K562 (cell line): ENCODE measurements around the gene PTPRG. TPM values are rescaled to one million over a fixed set of nuclear protein-coding genes. Genes with fewer than 3 reads are reported as not detected.

Experiments
- ATAC-seq: fragments of 200-7000 bp; cut with Tn5 transposase; 3 replicates; pipeline ENCODE4 v1.9.1; 2020; ENCODE audit warnings: moderate library complexity
- BruUV-seq: library from RNA; stranded (reverse); fragments of 400-500 nt; replicated peaks from 2 replicates; lab custom pipeline; 2021; lab: Mats Ljungman, UMichigan
- CTCF ChIA-PET: fragments of 300-600 bp; formaldehyde crosslinking; extraction: SDS; loops from one replicate; lab custom pipeline; 2021; ENCODE audit warnings: low intra/inter-chr PET ratio; lab: Yijun Ruan, JAX
- POLR2A ChIA-PET: fragments of 300-600, 350-650 bp; sonication (Branson Sonifier 250); formaldehyde crosslinking; extraction: SDS; loops from one replicate; lab custom pipeline; 2021; ENCODE audit warnings: antibody characterized with exemption, inconsistent platforms; lab: Yijun Ruan, JAX
- DNase-seq, 4 experiments: peaks; one replicate each; pipeline versions ENCODE4 v3.0.0 to v3.0.0-alpha.2; 2011 to 2018; ENCODE audit warnings: low spot score in 3 of 4, mixed read lengths in 3 of 4; ENCODE audit errors: extremely low read depth in 1 of 4
- FAIRE-seq: peaks from 2 replicates; lab custom pipeline; 2011; peaks lifted over from hg19 to GRCh38; lab: Jason Lieb, UNC
- H2AFZ ChIP-seq: 2 replicates; pipeline ENCODE4 v1.6.0; 2011; ENCODE audit warnings: low read depth, low read length, control low read depth, inconsistent platforms
- H3K27ac ChIP-seq: fragments of 200-600 bp; 3 replicates; pipeline ENCODE4 v1.8.0; 2011; ENCODE audit warnings: low read depth, mild to moderate bottlenecking, control low read depth, inconsistent platforms, low read length, moderate library complexity, mixed read lengths; ENCODE audit errors: extremely low read depth
- H3K27me3 ChIP-seq, 2 experiments: fragments of 300-600 bp in 1 of 2; 2 replicates in 1 of 2; 3 replicates in 1 of 2; pipeline versions ENCODE4 v1.6.0 to v1.8.0; 2011; ENCODE audit warnings: inconsistent platforms in 2 of 2, low read length in 2 of 2, mild to moderate bottlenecking in 1 of 2, mixed read lengths in 1 of 2, moderate library complexity in 1 of 2; ENCODE audit not compliant: control insufficient read depth in 2 of 2, insufficient read depth in 2 of 2
- H3K36me3 ChIP-seq: fragments of 300-600 bp; 3 replicates; pipeline ENCODE4 v1.8.0; 2011; ENCODE audit warnings: mild to moderate bottlenecking, low read length, inconsistent platforms; ENCODE audit not compliant: control insufficient read depth, insufficient read depth
- H3K4me1 ChIP-seq, 2 experiments: fragments of 200-600 bp in 1 of 2; replicated peaks in 1 of 2; 2 replicates in 1 of 2; 3 replicates in 1 of 2; pipeline versions ENCODE4 v1.5.1 to v1.8.0; 2011; ENCODE audit warnings: inconsistent platforms in 2 of 2, low read length in 2 of 2, mild to moderate bottlenecking in 1 of 2, mixed read lengths in 1 of 2, moderate library complexity in 1 of 2; ENCODE audit not compliant: control insufficient read depth in 2 of 2, insufficient read depth in 2 of 2
- H3K4me2 ChIP-seq: 2 replicates; pipeline ENCODE4 v1.6.1; 2011; ENCODE audit warnings: low read length, control low read depth, inconsistent platforms, mixed read lengths; ENCODE audit not compliant: insufficient read depth
- H3K4me3 ChIP-seq: fragments of 200-600 bp; sonication (generic), shearing (Covaris generic); 2 replicates; pipeline ENCODE4 v1.5.1; 2016; ENCODE audit warnings: control low read depth, inconsistent platforms
- H3K79me2 ChIP-seq: fragments of 200-600 bp; 3 replicates; pipeline ENCODE4 v1.8.0; 2011; ENCODE audit warnings: low read length, inconsistent platforms; ENCODE audit not compliant: control insufficient read depth, insufficient read depth
- H3K9ac ChIP-seq, 2 experiments: 2 replicates each; pipeline versions ENCODE4 v1.6.0 to v1.6.1; 2011; ENCODE audit warnings: low read depth in 2 of 2, low read length in 2 of 2, control low read depth in 1 of 2, inconsistent platforms in 1 of 2, mild to moderate bottlenecking in 1 of 2, mixed read lengths in 1 of 2; ENCODE audit not compliant: insufficient read depth in 1 of 2
- H3K9me1 ChIP-seq: one replicate; pipeline ENCODE4 v1.6.0; 2011; ENCODE audit warnings: inconsistent platforms, mild to moderate bottlenecking, low read length, moderate library complexity; ENCODE audit not compliant: control insufficient read depth, insufficient read depth
- H3K9me3 ChIP-seq: replicated peaks from 2 replicates; pipeline ENCODE4 v1.5.1; 2011; ENCODE audit warnings: low read depth, low read length, inconsistent platforms; ENCODE audit not compliant: control insufficient read depth, insufficient read depth
- H4K20me1 ChIP-seq: replicated peaks from 2 replicates; pipeline ENCODE4 v1.6.1; 2011; ENCODE audit warnings: low read length, inconsistent platforms, mixed read lengths; ENCODE audit not compliant: control insufficient read depth, insufficient read depth
- EGR1 ChIP-seq: fragments of 450-650 bp; conservative IDR thresholded peaks from 2 replicates; pipeline ENCODE4 v1.6.1; 2017; ENCODE audit warnings: mild to moderate bottlenecking
- HDAC3 ChIP-seq: fragments of 450-650 bp; IDR thresholded peaks from 2 replicates; pipeline ENCODE4 v1.6.1; 2018; ENCODE audit warnings: borderline replicate concordance, mild to moderate bottlenecking, moderate library complexity; ENCODE audit not compliant: partially characterized antibody
- NR4A1 ChIP-seq, 2 experiments: fragments of 250-450 bp in 1 of 2; fragments of 450-650 bp in 1 of 2; sonication (Bioruptor Pico) in 1 of 2; IDR thresholded peaks; 2 replicates each; pipeline versions ENCODE4 v1.4.0 to v1.6.1; 2016 to 2020; ENCODE audit warnings: mild to moderate bottlenecking in 2 of 2, missing compliant biosample characterization in 1 of 2, missing genetic modification characterization in 1 of 2, moderate library complexity in 1 of 2
- RBM15 ChIP-seq: fragments of 200-400 bp; formaldehyde crosslinking; IDR thresholded peaks from 2 replicates; pipeline ENCODE4 v1.6.1; 2018; ENCODE audit warnings: mild to moderate bottlenecking, low read length, moderate library complexity; ENCODE audit not compliant: insufficient read depth
- ZBTB8A ChIP-seq: fragments of 450-650 bp; IDR thresholded peaks from 2 replicates; pipeline ENCODE4 v1.6.1; 2018; ENCODE audit warnings: mild to moderate bottlenecking, moderate library complexity; ENCODE audit not compliant: partially characterized antibody
- ZNF165 ChIP-seq: fragments of 250-450 bp; sonication (Bioruptor Pico); IDR thresholded peaks from 2 replicates; pipeline ENCODE4 v1.4.0; 2020; ENCODE audit warnings: borderline replicate concordance
- ZNF263 ChIP-seq: sonication (generic); formaldehyde crosslinking; IDR thresholded peaks from 2 replicates; pipeline ENCODE4 v1.8.0; 2022; ENCODE audit warnings: mild to moderate bottlenecking, missing genetic modification reagents, borderline replicate concordance
- WGBS: fragments of 100-300 bp; shearing (Covaris generic); methylation state at CpG from one replicate; pipeline ENCODE4 v1.1.6; 2016; ENCODE audit warnings: low coverage, mixed read lengths; ENCODE audit not compliant: insufficient coverage; ENCODE audit errors: missing lambda C conversion rate; 5-methylcytosine and 5-hydroxymethylcytosine counted together
- in situ Hi-C: fragments of 300-500 bp; cut with MboI; formaldehyde crosslinking; loops from 4 replicates; pipeline ENCODE4 v1.15.0; 2018; ENCODE audit warnings: inconsistent platforms, mixed read lengths
- intact Hi-C: fragments of 100-400 bp; cut with micrococcal nuclease; formaldehyde crosslinking; loops from 2 replicates; pipeline ENCODE4 v1.14.2; 2022
- polyA plus RNA-seq, 8 experiments: library from polyadenylated mRNA; depleted of rRNA in 4 of 8; stranded (reverse) in 5 of 8; unstranded in 3 of 8; fragments of >200 nt; fragmentation: Nextera tagmentation in 2 of 8; fragmentation: Illumina TruSeq in 1 of 8; extraction: Ambion mirVana in 2 of 8; extraction: Trizol in 1 of 8; gene quantifications; 2 replicates each; pipeline versions ENCODE4 v1.2.1 to v1.2.3, GENCODE V29; 2011 to 2014; ENCODE audit warnings: inconsistent platforms in 1 of 8, missing spikeins in 1 of 8
- total RNA-seq, 7 experiments: library from RNA; depleted of rRNA in 6 of 7; stranded (reverse); fragments of >200 nt in 6 of 7; fragmentation: Illumina TruSeq in 2 of 7; extraction: Trizol in 2 of 7; gene quantifications; 2 replicates each; pipeline versions ENCODE4 v1.2.1 to v1.2.3, GENCODE V29; 2011 to 2021; ENCODE audit warnings: low replicate concordance in 1 of 7
- TF ChIP-seq, protein P1 (sequence below), 3 experiments: fragments of 200-800 bp in 1 of 3; sonication (Bioruptor generic) in 1 of 3; sonication (generic) in 1 of 3; formaldehyde crosslinking in 1 of 3; IDR thresholded peaks; 2 replicates each; pipeline versions ENCODE4 v1.6.1 to v1.8.0; 2016 to 2022; ENCODE audit warnings: mild to moderate bottlenecking in 2 of 3, missing compliant biosample characterization in 2 of 3, missing genetic modification characterization in 2 of 3, missing genetic modification reagents in 1 of 3

PTPRG gene
- total and polyA plus RNA-seq, 9 of the 15 experiments (the other 6 are each of a cell fraction or from before 2014, with no cell fraction given), result 0.16 TPM; not detected in 8

- in situ Hi-C loops, result no loop called here
- 0% methylated on average over 2 of the region's 2 CpGs for WGBS
These were observed 684.7 kb downstream of the PTPRG start for GRCh38 chr3:62246094-62246493.

DNA sequence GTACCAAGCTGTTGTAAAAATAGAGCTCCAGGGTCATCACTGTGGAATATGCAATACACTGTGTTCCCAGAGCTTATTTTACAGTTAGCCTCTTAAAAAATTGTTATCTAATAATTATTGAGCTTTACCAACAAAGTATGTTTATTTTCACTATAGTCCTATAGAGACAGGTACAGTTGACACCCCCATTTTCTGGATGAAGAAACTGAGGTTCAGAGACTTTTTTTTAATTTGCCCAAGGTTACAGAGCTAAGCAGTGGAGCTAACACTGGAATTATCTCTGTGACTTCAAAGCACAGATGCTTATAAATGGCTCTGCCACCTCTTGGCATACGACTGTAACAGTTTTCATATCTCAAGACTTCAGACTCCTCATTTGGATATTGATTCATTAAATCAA lies 685.6 kb downstream of the PTPRG start:
- Histone ChIP-seq H3K9me1 (no peaks in the 10 kb centered on the region), H3K9me3 (no peaks in the 10 kb centered on the region), H3K36me3 (no peaks in the 10 kb centered on the region), H4K20me1 (no peaks in the 10 kb centered on the region), H3K4me1 (no peaks in the 10 kb centered on the region), H3K27ac (no peak overlapping the region), H2AFZ (no peak overlapping the region), H3K27me3 (no peaks in the 10 kb centered on the region), H3K4me2 (no peak overlapping the region), H3K4me3 (no peak overlapping the region), H3K9ac (no peak overlapping the region), H3K79me2 (no peaks in the 10 kb centered on the region)
- ChIA-PET POLR2A (interaction anchor here (0.6 to 1.1 kb wide), 2 partner anchors 85 to 140 kb away, joined by 3 read pairs; no protein-coding TSS in a partner anchor), CTCF (no interaction called here)
- 0% methylated on average over 1 of the region's 1 CpG for WGBS
- in situ Hi-C loops (no loop called here), intact Hi-C loops (no loop called here)
- DNase-seq (no peak), ATAC-seq (no peak), FAIRE-seq (no peak)
- TF ChIP-seq HDAC3, result no peak
- no TSS peak for BruUV-seq

More at GRCh38 chr3:62246094-62246493, 684.7 kb downstream of the PTPRG start:
- no peak overlapping the region for H2AFZ ChIP-seq
- no peak overlapping the region for H3K27ac ChIP-seq
- no peaks in the 10 kb centered on the region for H4K20me1 ChIP-seq
- H3K36me3 ChIP-seq, result no peaks in the 10 kb centered on the region
- no peaks in the 10 kb centered on the region for H3K79me2 ChIP-seq
- ChIA-PET CTCF (no interaction called here), POLR2A (no interaction called here)
- H3K4me3 ChIP-seq, result no peak overlapping the region
- ATAC-seq (no peak), DNase-seq (no peak), FAIRE-seq (no peak)
- no peaks in the 10 kb centered on the region for H3K4me1 ChIP-seq
- intact Hi-C loops, result no loop called here
- H3K9me1 ChIP-seq, result no peaks in the 10 kb centered on the region
- TF ChIP-seq, protein P1, sequence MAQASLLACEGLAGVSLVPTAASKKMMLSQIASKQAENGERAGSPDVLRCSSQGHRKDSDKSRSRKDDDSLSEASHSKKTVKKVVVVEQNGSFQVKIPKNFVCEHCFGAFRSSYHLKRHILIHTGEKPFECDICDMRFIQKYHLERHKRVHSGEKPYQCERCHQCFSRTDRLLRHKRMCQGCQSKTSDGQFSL (CRISPR knock-in tag; IDR thresholded peaks at IDR 0.05), result no peak
- TF ChIP-seq, protein P1 (tag; IDR thresholded peaks at IDR 0.05), result no peak
- TF ChIP-seq NR4A1 (CRISPR knock-in tag; IDR thresholded peaks at IDR 0.05) (no peak), NR4A1 (tag; IDR thresholded peaks at IDR 0.05) (no peak), EGR1 (no peak), ZNF165 (CRISPR knock-in tag) (no peak), ZNF263 (CRISPR knock-in tag) (no peak), ZBTB8A (no peak), RBM15 (no peak)
- no peaks in the 10 kb centered on the region for H3K27me3 ChIP-seq
- no peak overlapping the region for H3K9ac ChIP-seq
- H3K4me2 ChIP-seq, result no peak overlapping the region
- BruUV-seq, result no TSS peak
- H3K9me3 ChIP-seq, result no peaks in the 10 kb centered on the region
